Neural progenitor cell (in vitro differentiated cells): ENCODE results near the gene ZBTB46. TPM values are rescaled to one million over a fixed set of nuclear protein-coding genes. Genes with fewer than 3 reads are reported as not detected.

Experiments used
- DNase-seq: peaks from one replicate; pipeline ENCODE4 v3.0.0-alpha.2; 2016; ENCODE audit warnings: low spot score
- H2AFZ ChIP-seq: fragments of 200-600 bp; sonication (generic); replicated peaks from 2 replicates; pipeline ENCODE4 v1.6.1; 2016; ENCODE audit warnings: antibody characterized with exemption
- H3F3A ChIP-seq: fragments of 200-600 bp; sonication (generic); 2 replicates; pipeline ENCODE4 v1.6.1; 2016; ENCODE audit warnings: antibody characterized with exemption, low read depth
- H3K27ac ChIP-seq: fragments of 200-600 bp; sonication (generic); 2 replicates; pipeline ENCODE4 v1.5.1; 2016; ENCODE audit warnings: mild to moderate bottlenecking
- H3K27me3 ChIP-seq: fragments of 200-600 bp; sonication (generic); 2 replicates; pipeline ENCODE4 v1.6.1; 2016; ENCODE audit warnings: mild to moderate bottlenecking, moderate library complexity
- H3K36me3 ChIP-seq: fragments of 200-600 bp; sonication (generic); 2 replicates; pipeline ENCODE4 v1.5.1; 2016
- H3K4me1 ChIP-seq: fragments of 200-600 bp; sonication (generic); 2 replicates; pipeline ENCODE4 v1.6.1; 2016; ENCODE audit warnings: mixed run types
- H3K4me2 ChIP-seq: fragments of 200-600 bp; sonication (generic); 2 replicates; pipeline ENCODE4 v1.6.1; 2016
- H3K4me3 ChIP-seq: fragments of 200-600 bp; sonication (generic); 2 replicates; pipeline ENCODE4 v1.5.1; 2016
- H3K79me2 ChIP-seq: fragments of 200-600 bp; sonication (generic); 2 replicates; pipeline ENCODE4 v1.6.1; 2016; ENCODE audit warnings: low read depth
- H3K9ac ChIP-seq: fragments of 200-600 bp; sonication (generic); 2 replicates; pipeline ENCODE4 v1.6.1; 2016
- H3K9me3 ChIP-seq: fragments of 200-600 bp; sonication (generic); 2 replicates; pipeline ENCODE4 v1.5.1; 2016; ENCODE audit warnings: low read depth
- H4K20me1 ChIP-seq: fragments of 200-600 bp; sonication (generic); 2 replicates; pipeline ENCODE4 v1.6.1; 2016; ENCODE audit warnings: low read depth
- H3K27ac Mint-ChIP-seq: 3 replicates; pipeline ENCODE4 v1.8.0; 2021; ENCODE audit warnings: mixed read lengths
- H3K27me3 Mint-ChIP-seq: 2 replicates; pipeline ENCODE4 v1.8.0; 2022; ENCODE audit warnings: low read depth, mild to moderate bottlenecking, inconsistent platforms, moderate library complexity, mixed read lengths; ENCODE audit not compliant: insufficient read depth
- H3K36me3 Mint-ChIP-seq: 3 replicates; pipeline ENCODE4 v1.8.0; 2021; ENCODE audit warnings: mixed read lengths
- H3K4me1 Mint-ChIP-seq: 3 replicates; pipeline ENCODE4 v1.8.0; 2021; ENCODE audit warnings: mixed read lengths
- H3K4me3 Mint-ChIP-seq: 3 replicates; pipeline ENCODE4 v1.8.0; 2021; ENCODE audit warnings: mild to moderate bottlenecking, moderate library complexity, mixed read lengths
- H3K9me3 Mint-ChIP-seq: 3 replicates; pipeline ENCODE4 v1.8.0; 2020; ENCODE audit warnings: mixed read lengths
- EZH2 ChIP-seq: fragments of 200-600 bp; sonication (generic); IDR thresholded peaks from 2 replicates; pipeline ENCODE4 v1.6.1; 2017; ENCODE audit warnings: antibody characterized with exemption, mild to moderate bottlenecking, moderate library complexity
- EZH2phosphoT487 ChIP-seq: fragments of 200-600 bp; sonication (generic); IDR thresholded peaks from 2 replicates; pipeline ENCODE4 v1.6.1; 2017; ENCODE audit warnings: antibody characterized with exemption
- total RNA-seq: library from RNA; depleted of rRNA; stranded (reverse); fragments of >200 nt; gene quantifications from 2 replicates; pipeline ENCODE4 v1.2.3, GENCODE V29; 2015; ENCODE audit warnings: low replicate concordance
- TF ChIP-seq, protein P1 (sequence below): fragments of 200-600 bp; sonication (generic); IDR thresholded peaks from 2 replicates; pipeline ENCODE4 v1.5.1; 2017; ENCODE audit warnings: antibody characterized with exemption, mild to moderate bottlenecking

Gene ZBTB46
- total RNA-seq, 1 donor from 2014 or later, result 8.1 TPM

DNA sequence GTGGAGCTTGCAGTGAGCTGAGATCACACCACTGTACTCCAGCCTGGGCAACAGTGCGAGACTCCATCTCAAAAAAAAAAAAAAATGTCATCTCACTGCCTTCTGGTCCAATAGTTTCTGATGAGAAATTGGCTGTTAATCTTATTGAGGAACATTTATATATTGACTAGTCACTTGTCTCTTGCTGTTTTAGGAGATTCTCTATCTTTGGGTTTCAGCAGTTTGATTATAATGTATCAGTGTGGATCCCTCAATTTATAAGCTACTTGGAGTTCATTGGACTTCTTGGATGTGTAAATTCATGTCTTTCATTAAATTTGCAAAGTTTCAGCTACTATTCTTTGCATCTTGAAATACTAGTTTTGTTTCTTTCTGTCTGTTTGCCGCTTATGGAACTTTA lies 112.1 kb downstream of the ZBTB46 start:
- Histone ChIP-seq H3K9me3 (no peaks in the 10 kb centered on the region), H3F3A (no peaks in the 10 kb centered on the region), H3K4me3 (no peak overlapping the region), H4K20me1 (peaks cover 6% of the 10 kb centered on the region), H3K27me3 (no peaks in the 10 kb centered on the region), H3K27ac (no peak overlapping the region), H3K9ac (no peak overlapping the region), H3K4me2 (no peak overlapping the region), H3K79me2 (peaks cover 68% of the 10 kb centered on the region), H3K36me3 (peaks cover 3% of the 10 kb centered on the region), H3K4me1 (no peaks in the 10 kb centered on the region), H2AFZ (no peak overlapping the region)
- Mint-ChIP-seq H3K36me3 (peaks cover 52% of the 10 kb centered on the region), H3K27me3 (peaks cover 4% of the 10 kb centered on the region), H3K4me1 (no peaks in the 10 kb centered on the region), H3K9me3 (peaks cover 33% of the 10 kb centered on the region), H3K4me3 (no peak overlapping the region), H3K27ac (no peak overlapping the region)
- TF ChIP-seq, protein P1, sequence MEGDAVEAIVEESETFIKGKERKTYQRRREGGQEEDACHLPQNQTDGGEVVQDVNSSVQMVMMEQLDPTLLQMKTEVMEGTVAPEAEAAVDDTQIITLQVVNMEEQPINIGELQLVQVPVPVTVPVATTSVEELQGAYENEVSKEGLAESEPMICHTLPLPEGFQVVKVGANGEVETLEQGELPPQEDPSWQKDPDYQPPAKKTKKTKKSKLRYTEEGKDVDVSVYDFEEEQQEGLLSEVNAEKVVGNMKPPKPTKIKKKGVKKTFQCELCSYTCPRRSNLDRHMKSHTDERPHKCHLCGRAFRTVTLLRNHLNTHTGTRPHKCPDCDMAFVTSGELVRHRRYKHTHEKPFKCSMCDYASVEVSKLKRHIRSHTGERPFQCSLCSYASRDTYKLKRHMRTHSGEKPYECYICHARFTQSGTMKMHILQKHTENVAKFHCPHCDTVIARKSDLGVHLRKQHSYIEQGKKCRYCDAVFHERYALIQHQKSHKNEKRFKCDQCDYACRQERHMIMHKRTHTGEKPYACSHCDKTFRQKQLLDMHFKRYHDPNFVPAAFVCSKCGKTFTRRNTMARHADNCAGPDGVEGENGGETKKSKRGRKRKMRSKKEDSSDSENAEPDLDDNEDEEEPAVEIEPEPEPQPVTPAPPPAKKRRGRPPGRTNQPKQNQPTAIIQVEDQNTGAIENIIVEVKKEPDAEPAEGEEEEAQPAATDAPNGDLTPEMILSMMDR, result no peak
- TF ChIP-seq EZH2, result no peak
- no peak for TF ChIP-seq EZH2phosphoT487
- no peak for DNase-seq

DNA sequence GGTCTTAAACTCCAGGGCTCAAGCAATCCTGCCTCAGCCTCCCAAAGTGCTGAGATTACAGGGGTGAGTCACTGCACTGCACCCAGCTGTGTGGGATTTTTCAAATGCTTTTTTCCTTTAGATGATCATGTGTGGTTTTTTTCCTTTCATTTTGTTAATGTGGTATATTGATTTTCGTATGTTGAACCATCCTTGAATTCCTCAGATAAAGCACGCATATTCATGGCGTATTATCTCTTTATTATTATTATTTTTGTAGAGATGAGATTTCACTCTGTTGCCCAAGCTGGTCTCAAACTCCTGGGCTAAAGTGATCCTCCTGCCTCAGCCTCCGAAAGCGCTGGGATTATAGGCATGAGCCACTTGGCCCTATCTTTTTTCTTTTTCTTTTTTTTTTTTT lies 116.2 kb downstream of the ZBTB46 start:
- H3K79me2 ChIP-seq, result peaks cover 98% of the 10 kb centered on the region
- peaks cover 64% of the 10 kb centered on the region for H3K36me3 Mint-ChIP-seq

DNA sequence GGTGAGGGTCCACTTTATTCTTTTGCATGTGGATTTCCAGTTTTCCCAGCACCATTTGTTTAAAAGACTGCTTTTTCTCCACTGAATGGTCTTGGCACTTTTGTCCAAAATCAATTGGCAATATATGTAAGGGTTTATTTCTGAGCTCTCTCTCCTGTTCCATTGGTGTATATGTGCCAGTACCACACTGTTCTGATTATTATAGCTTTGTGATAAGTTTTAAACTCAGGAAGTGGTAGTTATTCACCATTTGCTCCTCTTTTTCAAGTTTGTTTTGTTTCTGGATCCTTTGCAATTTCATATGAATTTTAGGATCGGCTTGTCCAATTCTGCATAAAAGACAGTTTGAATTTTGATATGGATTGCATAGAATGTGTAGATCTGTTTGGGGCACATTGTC lies 118.9 kb downstream of the ZBTB46 start:
- Histone ChIP-seq H3K27ac (no peak overlapping the region), H3K9me3 (no peaks in the 10 kb centered on the region), H3K4me1 (peaks cover 6% of the 10 kb centered on the region), H3K4me2 (no peak overlapping the region), H2AFZ (no peak overlapping the region), H3K27me3 (no peaks in the 10 kb centered on the region), H4K20me1 (peaks cover 12% of the 10 kb centered on the region), H3K79me2 (peaks cover 93% of the 10 kb centered on the region), H3K4me3 (no peak overlapping the region), H3K36me3 (peaks cover 22% of the 10 kb centered on the region), H3K9ac (no peak overlapping the region), H3F3A (no peaks in the 10 kb centered on the region)
- DNase-seq, result no peak
- H3K36me3 Mint-ChIP-seq, result peaks cover 52% of the 10 kb centered on the region
- peaks cover 26% of the 10 kb centered on the region for H3K9me3 Mint-ChIP-seq
- peaks cover 14% of the 10 kb centered on the region for H3K4me1 Mint-ChIP-seq
- peak overlapping the region; percentile 41 for H3K4me3 Mint-ChIP-seq
- peaks cover 2% of the 10 kb centered on the region for H3K27me3 Mint-ChIP-seq
- H3K27ac Mint-ChIP-seq, result no peak overlapping the region
- TF ChIP-seq EZH2 (no peak), EZH2phosphoT487 (no peak)
- TF ChIP-seq, protein P1, result no peak

More for the DNA sequence above, 116.2 kb downstream of the ZBTB46 start:
- Histone ChIP-seq H3K27ac (no peak overlapping the region), H2AFZ (no peak overlapping the region), H3F3A (no peaks in the 10 kb centered on the region), H3K9me3 (no peaks in the 10 kb centered on the region), H3K4me1 (no peaks in the 10 kb centered on the region), H3K4me3 (no peak overlapping the region), H4K20me1 (no peaks in the 10 kb centered on the region), H3K36me3 (peaks cover 26% of the 10 kb centered on the region), H3K4me2 (no peak overlapping the region), H3K27me3 (no peaks in the 10 kb centered on the region), H3K9ac (no peak overlapping the region)
- no peak overlapping the region for H3K4me3 Mint-ChIP-seq
- peaks cover 4% of the 10 kb centered on the region for H3K4me1 Mint-ChIP-seq
- no peak for DNase-seq
- H3K27me3 Mint-ChIP-seq, result no peaks in the 10 kb centered on the region
- no peak overlapping the region for H3K27ac Mint-ChIP-seq
- peaks cover 39% of the 10 kb centered on the region for H3K9me3 Mint-ChIP-seq
- TF ChIP-seq EZH2 (no peak), EZH2phosphoT487 (no peak)
- TF ChIP-seq, protein P1, result no peak
